ENCODE measurements around the gene CGB1.

CGB1 gene

GRCh38 chr19:48993175-48994034, 43.3 kb downstream of the CGB1 start, which contains the start of the genes GYS1 and RUVBL2:
Gene GYS1, minus strand, starts transcription at chr19:48993309. Its CDS starts 197 bp downstream, at chr19:48993112.
Gene RUVBL2, plus strand, starts transcription at chr19:48993887. Its CDS starts 25 bp downstream, at chr19:48993912.
- peak within 1 kb of the TSS; percentile 70 for H3K27ac ChIP-seq (ENCODE audit: poor library complexity, severe bottlenecking)
- peak; percentile 98 for TF ChIP-seq CTCF (IDR thresholded peaks at IDR 0.05; ENCODE audit: poor library complexity, severe bottlenecking)
- H3K9me3 ChIP-seq (ENCODE audit: severe bottlenecking) = no peaks in the 10 kb centered on the region

GRCh38 chr19:48992581-48993174, 44.0 kb downstream of the CGB1 start:
- H3K27ac ChIP-seq (ENCODE audit: poor library complexity, severe bottlenecking) = peak overlapping the region; percentile 70
- H3K36me3 ChIP-seq (ENCODE audit: low read depth) = peaks cover 19% of the 10 kb centered on the region
- peaks cover 7% of the 10 kb centered on the region for H3K4me1 ChIP-seq (ENCODE audit: insufficient read depth, poor library complexity, severe bottlenecking)
- no peak for ATAC-seq (ENCODE audit: low read depth)
- DNase-seq (ENCODE audit: low spot score) = no peak
- no peaks in the 10 kb centered on the region for H3K27me3 ChIP-seq (ENCODE audit: insufficient read depth, poor library complexity, severe bottlenecking)
- H3K4me3 ChIP-seq (ENCODE audit: severe bottlenecking) = peak overlapping the region; percentile 51
- H3K9me3 ChIP-seq (ENCODE audit: severe bottlenecking) = no peaks in the 10 kb centered on the region
- TF ChIP-seq CTCF (IDR thresholded peaks at IDR 0.05; ENCODE audit: poor library complexity, severe bottlenecking) = no peak

More at GRCh38 chr19:48993175-48994034, 43.3 kb downstream of the CGB1 start, which contains the start of the genes GYS1 and RUVBL2:
- ATAC-seq (ENCODE audit: low read depth) (peak; percentile 87), DNase-seq (ENCODE audit: low spot score) (peak; percentile 99)
- no peaks in the 10 kb centered on the region for H3K27me3 ChIP-seq (ENCODE audit: insufficient read depth, poor library complexity, severe bottlenecking)
- peaks cover 7% of the 10 kb centered on the region for H3K4me1 ChIP-seq (ENCODE audit: insufficient read depth, poor library complexity, severe bottlenecking)
- peaks cover 16% of the 10 kb centered on the region for H3K36me3 ChIP-seq (ENCODE audit: low read depth)
- H3K4me3 ChIP-seq (ENCODE audit: severe bottlenecking) = peak within 1 kb of the TSS; percentile 51

- Histone ChIP-seq H3K4me1 (ENCODE audit: insufficient read depth, poor library complexity, severe bottlenecking) (peaks cover 7% of the 10 kb centered on the region), H3K4me3 (ENCODE audit: severe bottlenecking) (peak overlapping the region; percentile 51), H3K27me3 (ENCODE audit: insufficient read depth, poor library complexity, severe bottlenecking) (no peaks in the 10 kb centered on the region), H3K36me3 (ENCODE audit: low read depth) (peaks cover 19% of the 10 kb centered on the region), H3K27ac (ENCODE audit: poor library complexity, severe bottlenecking) (peak overlapping the region; percentile 70), H3K9me3 (ENCODE audit: severe bottlenecking) (no peaks in the 10 kb centered on the region)
- DNase-seq (ENCODE audit: low spot score) (no peak), ATAC-seq (ENCODE audit: low read depth) (peak; percentile 74)
- TF ChIP-seq CTCF (IDR thresholded peaks at IDR 0.05; ENCODE audit: poor library complexity, severe bottlenecking) = no peak
Observed at GRCh38 chr19:48991873-48992580, 44.7 kb downstream of the CGB1 start.

GRCh38 chr19:48991011-48991609, 45.6 kb downstream of the CGB1 start:
- TF ChIP-seq CTCF (IDR thresholded peaks at IDR 0.05; ENCODE audit: poor library complexity, severe bottlenecking) = no peak
- H3K36me3 ChIP-seq (ENCODE audit: low read depth) = peaks cover 24% of the 10 kb centered on the region
- ATAC-seq (ENCODE audit: low read depth) (no peak), DNase-seq (ENCODE audit: low spot score) (no peak)
- H3K4me3 ChIP-seq (ENCODE audit: severe bottlenecking) = no peak overlapping the region
- peaks cover 7% of the 10 kb centered on the region for H3K4me1 ChIP-seq (ENCODE audit: insufficient read depth, poor library complexity, severe bottlenecking)
- no peaks in the 10 kb centered on the region for H3K9me3 ChIP-seq (ENCODE audit: severe bottlenecking)
- H3K27me3 ChIP-seq (ENCODE audit: insufficient read depth, poor library complexity, severe bottlenecking) = no peaks in the 10 kb centered on the region
- H3K27ac ChIP-seq (ENCODE audit: poor library complexity, severe bottlenecking) = no peak overlapping the region

All from RWPE2 (cell line).